Panc1 (cell line): ENCODE data around the gene CPOX. TPM values are rescaled to one million over a fixed set of nuclear protein-coding genes. Genes with fewer than 3 reads are reported as not detected.

ENCODE experiments used
- ATAC-seq: fragments of 200-7000 bp; cut with Tn5 transposase; 2 replicates; pipeline ENCODE4 v1.9.1; 2020; ENCODE audit warnings: mild to moderate bottlenecking, moderate library complexity
- BruUV-seq: library from RNA; stranded (reverse); fragments of 400-500 nt; replicated peaks from 2 replicates; lab custom pipeline; 2021; lab: Mats Ljungman, UMichigan
- CTCF ChIA-PET: fragments of 300-600 bp; sonication (Branson Sonifier 250); formaldehyde crosslinking; loops from one replicate; lab custom pipeline; 2022; ENCODE audit warnings: antibody characterized with exemption; lab: Charles Lee
- POLR2A ChIA-PET: fragments of 300-600 bp; sonication (Branson Sonifier 250); formaldehyde crosslinking; loops from one replicate; lab custom pipeline; 2022; ENCODE audit warnings: antibody characterized with exemption; lab: Charles Lee
- DNase-seq: peaks from one replicate; pipeline ENCODE4 v3.0.0-alpha.2; 2010; ENCODE audit warnings: low read depth, low spot score
- H3K27ac ChIP-seq: 2 replicates; pipeline ENCODE4 v1.5.1; 2011; ENCODE audit warnings: mild to moderate bottlenecking, low read length, inconsistent platforms
- H3K27me3 ChIP-seq: fragments of 200-500 bp; sonication (Bioruptor generic); 2 replicates; pipeline ENCODE4 v1.6.0; 2014; ENCODE audit warnings: low read length, inconsistent platforms; ENCODE audit not compliant: control insufficient read depth, insufficient read depth
- H3K36me3 ChIP-seq: fragments of 200-500 bp; sonication (Bioruptor generic); 2 replicates; pipeline ENCODE4 v1.5.1; 2014; ENCODE audit warnings: inconsistent platforms, mild to moderate bottlenecking, low read length, moderate library complexity; ENCODE audit not compliant: control insufficient read depth, insufficient read depth
- H3K4me1 ChIP-seq: 2 replicates; pipeline ENCODE4 v1.5.1; 2011; ENCODE audit warnings: inconsistent platforms, mild to moderate bottlenecking, low read length, moderate library complexity; ENCODE audit not compliant: control insufficient read depth, insufficient read depth
- H3K4me3 ChIP-seq, 2 experiments: 2 replicates each; pipeline ENCODE4 v1.5.1; 2011 to 2012; ENCODE audit warnings: low read depth in 2 of 2, low read length in 2 of 2, mild to moderate bottlenecking in 2 of 2, inconsistent platforms in 1 of 2, moderate library complexity in 1 of 2
- H3K9me3 ChIP-seq: fragments of 200-500 bp; sonication (Bioruptor generic); 2 replicates; pipeline ENCODE4 v1.5.1; 2014; ENCODE audit warnings: low read depth, mild to moderate bottlenecking, inconsistent platforms, low read length, moderate library complexity; ENCODE audit not compliant: control insufficient read depth, insufficient read depth
- POLR2AphosphoS5 ChIP-seq: IDR thresholded peaks from 2 replicates; pipeline ENCODE4 v1.6.1; 2012; ENCODE audit warnings: mild to moderate bottlenecking, low read depth, low read length, moderate library complexity
- SIN3A ChIP-seq: IDR thresholded peaks from 2 replicates; pipeline ENCODE4 v1.6.1; 2012; ENCODE audit warnings: low read depth, mild to moderate bottlenecking, low read length, moderate library complexity, borderline replicate concordance; ENCODE audit not compliant: insufficient read depth
- TCF7L2 ChIP-seq: IDR thresholded peaks from 2 replicates; pipeline ENCODE4 v1.6.1; 2011; ENCODE audit warnings: mild to moderate bottlenecking, low read depth, low read length, inconsistent platforms
- in situ Hi-C: cut with HindIII; loops from 2 replicates; pipeline ENCODE4 v1.10.0; 2016; ENCODE audit warnings: low sequenced_read_pairs, low pct_unique_long_range_greater_than_20kb
- intact Hi-C: fragments of 100-400 bp; cut with micrococcal nuclease; formaldehyde crosslinking; loops from one replicate; pipeline ENCODE4 v1.10.0; 2022; ENCODE audit not compliant: unreplicated experiment
- total RNA-seq: library from RNA; stranded (reverse); gene quantifications from one replicate; pipeline ENCODE4 v1.2.1, GENCODE V29; 2021; ENCODE audit not compliant: unreplicated experiment
- TF ChIP-seq, protein P1 (sequence below): fragments of 450-650 bp; IDR thresholded peaks from 2 replicates; pipeline ENCODE4 v1.5.1; 2017; ENCODE audit warnings: mild to moderate bottlenecking
- TF ChIP-seq, protein P2 (sequence below), 2 experiments: IDR thresholded peaks; 2 replicates each; pipeline ENCODE4 v1.6.1; 2011 to 2012; ENCODE audit warnings: low read depth in 2 of 2, control low read depth in 1 of 2, low read length in 1 of 2, mild to moderate bottlenecking in 1 of 2, moderate library complexity in 1 of 2; ENCODE audit not compliant: insufficient read depth in 1 of 2

CPOX gene
- total RNA-seq, 1 experiment from 2014 or later, result 14.7 TPM

DNA sequence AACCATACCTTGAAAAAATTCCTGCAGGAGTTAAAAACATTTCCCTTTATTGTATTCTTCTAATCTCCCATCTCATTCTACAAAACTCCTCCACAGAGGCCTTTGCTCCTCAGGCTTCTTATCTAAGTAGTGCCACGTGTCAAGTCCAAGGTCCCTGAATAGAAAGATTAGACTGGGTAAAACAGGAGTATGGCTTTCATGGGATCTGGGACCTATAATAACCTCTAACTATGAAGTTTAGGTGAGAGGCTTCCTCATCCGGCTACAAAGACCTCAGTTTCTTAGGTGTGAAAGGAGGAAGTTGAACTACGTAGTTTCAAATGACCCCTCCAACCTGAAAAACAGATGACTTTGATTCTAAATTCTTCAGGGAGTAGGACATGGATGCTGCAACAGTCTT, 41.7 kb downstream of the CPOX start:
- peaks cover 20% of the 10 kb centered on the region for H3K27me3 ChIP-seq
- BruUV-seq, result no TSS peak
- no peaks in the 10 kb centered on the region for H3K4me1 ChIP-seq
- CTCF ChIA-PET, result no interaction called here
- H3K36me3 ChIP-seq, result no peaks in the 10 kb centered on the region
- intact Hi-C loops, result no loop called here
- no peak for DNase-seq
- in situ Hi-C loops, result no loop called here
- H3K27ac ChIP-seq, result no peak overlapping the region
- no peak for TF ChIP-seq TCF7L2
- TF ChIP-seq POLR2AphosphoS5, result no peak
- no peak for TF ChIP-seq SIN3A
- TF ChIP-seq, protein P1, sequence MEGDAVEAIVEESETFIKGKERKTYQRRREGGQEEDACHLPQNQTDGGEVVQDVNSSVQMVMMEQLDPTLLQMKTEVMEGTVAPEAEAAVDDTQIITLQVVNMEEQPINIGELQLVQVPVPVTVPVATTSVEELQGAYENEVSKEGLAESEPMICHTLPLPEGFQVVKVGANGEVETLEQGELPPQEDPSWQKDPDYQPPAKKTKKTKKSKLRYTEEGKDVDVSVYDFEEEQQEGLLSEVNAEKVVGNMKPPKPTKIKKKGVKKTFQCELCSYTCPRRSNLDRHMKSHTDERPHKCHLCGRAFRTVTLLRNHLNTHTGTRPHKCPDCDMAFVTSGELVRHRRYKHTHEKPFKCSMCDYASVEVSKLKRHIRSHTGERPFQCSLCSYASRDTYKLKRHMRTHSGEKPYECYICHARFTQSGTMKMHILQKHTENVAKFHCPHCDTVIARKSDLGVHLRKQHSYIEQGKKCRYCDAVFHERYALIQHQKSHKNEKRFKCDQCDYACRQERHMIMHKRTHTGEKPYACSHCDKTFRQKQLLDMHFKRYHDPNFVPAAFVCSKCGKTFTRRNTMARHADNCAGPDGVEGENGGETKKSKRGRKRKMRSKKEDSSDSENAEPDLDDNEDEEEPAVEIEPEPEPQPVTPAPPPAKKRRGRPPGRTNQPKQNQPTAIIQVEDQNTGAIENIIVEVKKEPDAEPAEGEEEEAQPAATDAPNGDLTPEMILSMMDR, result no peak
- TF ChIP-seq, protein P2, sequence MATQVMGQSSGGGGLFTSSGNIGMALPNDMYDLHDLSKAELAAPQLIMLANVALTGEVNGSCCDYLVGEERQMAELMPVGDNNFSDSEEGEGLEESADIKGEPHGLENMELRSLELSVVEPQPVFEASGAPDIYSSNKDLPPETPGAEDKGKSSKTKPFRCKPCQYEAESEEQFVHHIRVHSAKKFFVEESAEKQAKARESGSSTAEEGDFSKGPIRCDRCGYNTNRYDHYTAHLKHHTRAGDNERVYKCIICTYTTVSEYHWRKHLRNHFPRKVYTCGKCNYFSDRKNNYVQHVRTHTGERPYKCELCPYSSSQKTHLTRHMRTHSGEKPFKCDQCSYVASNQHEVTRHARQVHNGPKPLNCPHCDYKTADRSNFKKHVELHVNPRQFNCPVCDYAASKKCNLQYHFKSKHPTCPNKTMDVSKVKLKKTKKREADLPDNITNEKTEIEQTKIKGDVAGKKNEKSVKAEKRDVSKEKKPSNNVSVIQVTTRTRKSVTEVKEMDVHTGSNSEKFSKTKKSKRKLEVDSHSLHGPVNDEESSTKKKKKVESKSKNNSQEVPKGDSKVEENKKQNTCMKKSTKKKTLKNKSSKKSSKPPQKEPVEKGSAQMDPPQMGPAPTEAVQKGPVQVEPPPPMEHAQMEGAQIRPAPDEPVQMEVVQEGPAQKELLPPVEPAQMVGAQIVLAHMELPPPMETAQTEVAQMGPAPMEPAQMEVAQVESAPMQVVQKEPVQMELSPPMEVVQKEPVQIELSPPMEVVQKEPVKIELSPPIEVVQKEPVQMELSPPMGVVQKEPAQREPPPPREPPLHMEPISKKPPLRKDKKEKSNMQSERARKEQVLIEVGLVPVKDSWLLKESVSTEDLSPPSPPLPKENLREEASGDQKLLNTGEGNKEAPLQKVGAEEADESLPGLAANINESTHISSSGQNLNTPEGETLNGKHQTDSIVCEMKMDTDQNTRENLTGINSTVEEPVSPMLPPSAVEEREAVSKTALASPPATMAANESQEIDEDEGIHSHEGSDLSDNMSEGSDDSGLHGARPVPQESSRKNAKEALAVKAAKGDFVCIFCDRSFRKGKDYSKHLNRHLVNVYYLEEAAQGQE (IDR thresholded peaks at IDR 0.05; ENCODE audit: insufficient read depth in 1 of 2, low read depth in 2 of 2, low read length in 1 of 2), result no peak
- no peaks in the 10 kb centered on the region for H3K9me3 ChIP-seq
- ATAC-seq, result no peak
- no peak overlapping the region for H3K4me3 ChIP-seq
- POLR2A ChIA-PET, result no interaction called here

DNA sequence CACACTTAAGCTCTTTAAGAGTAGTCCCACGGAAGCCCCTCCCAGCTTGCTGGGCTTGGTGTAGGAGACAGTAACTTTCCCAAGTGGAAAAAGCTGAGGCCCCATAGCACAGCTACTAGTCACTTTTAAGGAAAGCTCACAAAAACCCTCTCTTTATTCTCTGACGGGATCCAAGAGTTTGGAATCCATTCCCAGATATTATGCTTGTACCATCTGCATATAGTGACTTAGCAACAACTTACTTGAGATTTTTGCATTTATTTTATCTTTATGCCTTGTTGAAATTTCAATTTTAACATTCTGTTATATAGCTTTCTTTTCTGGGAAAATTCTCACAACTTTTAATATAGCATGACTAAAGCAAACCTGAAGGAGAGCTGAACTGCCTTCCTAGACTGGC, 42.2 kb downstream of the CPOX start:
- Histone ChIP-seq H3K27ac (no peak overlapping the region), H3K4me3 (no peak overlapping the region), H3K9me3 (no peaks in the 10 kb centered on the region), H3K36me3 (no peaks in the 10 kb centered on the region), H3K27me3 (peaks cover 22% of the 10 kb centered on the region), H3K4me1 (no peaks in the 10 kb centered on the region)
- POLR2A ChIA-PET, result no interaction called here
- intact Hi-C loops (no loop called here), in situ Hi-C loops (no loop called here)
- DNase-seq (no peak), ATAC-seq (no peak)
- BruUV-seq, result no TSS peak
- TF ChIP-seq, protein P1, result no peak
- TF ChIP-seq, protein P2 (IDR thresholded peaks at IDR 0.05; ENCODE audit: insufficient read depth in 1 of 2, low read depth in 2 of 2, low read length in 1 of 2), result no peak
- TF ChIP-seq TCF7L2 (no peak), SIN3A (no peak), POLR2AphosphoS5 (no peak)
- CTCF ChIA-PET, result no interaction called here
